SK-N-SH (cell line): ENCODE results near the gene COL4A6. TPM values are rescaled to one million over a fixed set of nuclear protein-coding genes. Genes with fewer than 3 reads are reported as not detected.

Source experiments
- CTCF ChIA-PET: fragments of 300-600, 350-600 bp; formaldehyde crosslinking; extraction: SDS; loops from one replicate; lab custom pipeline; 2021; lab: Yijun Ruan, JAX
- POLR2A ChIA-PET: fragments of 350-600 bp; sonication (Branson Sonifier 250); formaldehyde crosslinking; extraction: SDS; loops from one replicate; lab custom pipeline; 2020; ENCODE audit warnings: antibody characterized with exemption, inconsistent platforms; lab: Yijun Ruan, JAX
- DNase-seq: peaks from one replicate; pipeline ENCODE4 v3.0.0; 2012
- H2AFZ ChIP-seq: fragments of 200-600 bp; sonication (generic); 2 replicates; pipeline ENCODE4 v1.8.1; 2016; ENCODE audit warnings: antibody characterized with exemption, mild to moderate bottlenecking, low read depth
- H3F3A ChIP-seq: fragments of 200-600 bp; sonication (generic); replicated peaks from 2 replicates; pipeline ENCODE3; 2016; ENCODE audit warnings: antibody characterized with exemption, mild to moderate bottlenecking; ENCODE audit not compliant: insufficient read depth
- H3K27ac ChIP-seq, 2 experiments: fragments of 200-500 bp in 1 of 2; fragments of 200-600 bp in 1 of 2; sonication (Bioruptor generic) in 1 of 2; sonication (generic), shearing (Covaris generic) in 1 of 2; 2 replicates each; pipeline versions ENCODE4 v1.5.1 to v1.6.1; 2014 to 2016; ENCODE audit warnings: low read depth in 2 of 2, inconsistent platforms in 1 of 2, low read length in 1 of 2, mild to moderate bottlenecking in 1 of 2, mixed read lengths in 1 of 2
- H3K27me3 ChIP-seq: fragments of 200-600 bp; sonication (generic), shearing (Covaris generic); 2 replicates; pipeline ENCODE4 v1.6.1; 2016; ENCODE audit warnings: mixed run types; ENCODE audit not compliant: insufficient read depth
- H3K36me3 ChIP-seq, 2 experiments: fragments of 200-500 bp in 1 of 2; fragments of 200-600 bp in 1 of 2; sonication (Bioruptor generic) in 1 of 2; sonication (generic) in 1 of 2; replicated peaks in 1 of 2; 2 replicates each; pipeline versions ENCODE3 to v1.5.1; 2014 to 2016; ENCODE audit warnings: low read length in 1 of 2, mild to moderate bottlenecking in 1 of 2; ENCODE audit not compliant: insufficient read depth in 2 of 2, control insufficient read depth in 1 of 2
- H3K4me1 ChIP-seq, 2 experiments: fragments of 200-500 bp in 1 of 2; fragments of 200-600 bp in 1 of 2; sonication (Bioruptor generic) in 1 of 2; sonication (generic), shearing (Covaris generic) in 1 of 2; 2 replicates each; pipeline versions ENCODE4 v1.5.1 to v1.6.1; 2014 to 2016; ENCODE audit warnings: low read depth in 1 of 2, low read length in 1 of 2, mixed run types in 1 of 2; ENCODE audit not compliant: insufficient read depth in 2 of 2, control insufficient read depth in 1 of 2
- H3K4me2 ChIP-seq: fragments of 200-600 bp; sonication (generic), shearing (Covaris generic); 2 replicates; pipeline ENCODE4 v1.6.1; 2017; ENCODE audit warnings: mixed run types
- H3K4me3 ChIP-seq, 2 experiments: fragments of 200-500 bp in 1 of 2; fragments of 200-600 bp in 1 of 2; sonication (Bioruptor generic) in 1 of 2; sonication (generic), shearing (Covaris generic) in 1 of 2; 2 replicates each; pipeline versions ENCODE4 v1.5.1 to v1.8.1; 2014 to 2016; ENCODE audit warnings: low read depth in 2 of 2, inconsistent platforms in 1 of 2, low read length in 1 of 2, mild to moderate bottlenecking in 1 of 2, mixed read lengths in 1 of 2, moderate library complexity in 1 of 2
- H3K79me2 ChIP-seq: fragments of 200-600 bp; sonication (generic); 2 replicates; pipeline ENCODE4 v1.8.1; 2017; ENCODE audit warnings: mild to moderate bottlenecking; ENCODE audit not compliant: insufficient read depth
- H3K9ac ChIP-seq: fragments of 200-600 bp; sonication (generic); 2 replicates; pipeline ENCODE4 v1.6.1; 2017; ENCODE audit warnings: mixed run types
- H3K9me2 ChIP-seq: fragments of 200-600 bp; sonication (generic); 2 replicates; pipeline ENCODE4 v1.6.1; 2017; ENCODE audit warnings: mixed run types
- H3K9me3 ChIP-seq: fragments of 200-600 bp; sonication (generic); 2 replicates; pipeline ENCODE4 v1.6.1; 2017; ENCODE audit warnings: mixed run types, mild to moderate bottlenecking, moderate library complexity
- H4K20me1 ChIP-seq: fragments of 200-600 bp; sonication (generic); 2 replicates; pipeline ENCODE4 v1.6.1; 2017; ENCODE audit warnings: mild to moderate bottlenecking, mixed run types; ENCODE audit not compliant: insufficient read depth
- ELF1 ChIP-seq: IDR thresholded peaks from 2 replicates; pipeline ENCODE4 v1.4.0; 2012
- FOSL2 ChIP-seq: IDR thresholded peaks from 2 replicates; pipeline ENCODE4 v1.4.0; 2012; ENCODE audit warnings: low read depth, mild to moderate bottlenecking, moderate library complexity, borderline replicate concordance
- FOXJ3 ChIP-seq: sonication (generic); formaldehyde crosslinking; IDR thresholded peaks from 2 replicates; pipeline ENCODE4 v1.5.1; 2020; ENCODE audit warnings: mild to moderate bottlenecking, missing genetic modification reagents
- FOXM1 ChIP-seq: IDR thresholded peaks from 2 replicates; pipeline ENCODE4 v1.4.0; 2012; ENCODE audit warnings: low read depth, mild to moderate bottlenecking
- GABPA ChIP-seq: IDR thresholded peaks from 2 replicates; pipeline ENCODE4 v1.4.0; 2012; ENCODE audit warnings: low read depth, mild to moderate bottlenecking
- JUND ChIP-seq: IDR thresholded peaks from 2 replicates; pipeline ENCODE4 v1.4.0; 2012
- MEF2A ChIP-seq: IDR thresholded peaks from 2 replicates; pipeline ENCODE4 v1.4.0; 2012; ENCODE audit warnings: low read depth, borderline replicate concordance
- MXI1 ChIP-seq: IDR thresholded peaks from 2 replicates; pipeline ENCODE4 v1.6.1; 2012; ENCODE audit warnings: mild to moderate bottlenecking, low read depth, low read length, improper control_type of control experiment
- NRF1 ChIP-seq: IDR thresholded peaks from 2 replicates; pipeline ENCODE4 v1.6.1; 2012; ENCODE audit warnings: low read depth, mild to moderate bottlenecking, low read length
- POLR2AphosphoS5 ChIP-seq: IDR thresholded peaks from 2 replicates; pipeline ENCODE4 v1.6.1; 2012; ENCODE audit warnings: low read depth, low read length
- RCOR1 ChIP-seq: fragments of 150-350 bp; IDR thresholded peaks from 2 replicates; pipeline ENCODE4 v1.6.1; 2017; ENCODE audit warnings: antibody characterized with exemption, low read length
- RFX5 ChIP-seq: IDR thresholded peaks from 2 replicates; pipeline ENCODE4 v1.6.1; 2012; ENCODE audit warnings: mild to moderate bottlenecking, improper control_type of control experiment, low read length
- RXRA ChIP-seq: IDR thresholded peaks from 2 replicates; pipeline ENCODE4 v1.4.0; 2012; ENCODE audit warnings: low read depth, mild to moderate bottlenecking, borderline replicate concordance
- SIN3A ChIP-seq: IDR thresholded peaks from 2 replicates; pipeline ENCODE4 v1.6.1; 2012; ENCODE audit warnings: low read depth, mild to moderate bottlenecking, low read length, moderate library complexity, borderline replicate concordance
- TAF1 ChIP-seq: IDR thresholded peaks from 2 replicates; pipeline ENCODE4 v1.6.1; 2012; ENCODE audit warnings: low read depth, mild to moderate bottlenecking, low read length, moderate library complexity, borderline replicate concordance
- TCF12 ChIP-seq: IDR thresholded peaks from 2 replicates; pipeline ENCODE4 v1.4.0; 2012
- YY1 ChIP-seq: IDR thresholded peaks from 2 replicates; pipeline ENCODE4 v1.4.0; 2012; ENCODE audit warnings: low read depth, mild to moderate bottlenecking
- WGBS: methylation state at CpG from one replicate; pipeline ENCODE4 v1.1.6; 2017; ENCODE audit warnings: low lambda C conversion rate; 5-methylcytosine and 5-hydroxymethylcytosine counted together
- polyA plus RNA-seq, 3 experiments: library from polyadenylated mRNA; depleted of rRNA; stranded (reverse); fragments of >200 nt; gene quantifications; 2 replicates each; pipeline ENCODE4 v1.2.3, GENCODE V29; 2012
- TF ChIP-seq, protein P1 (sequence below): IDR thresholded peaks from 2 replicates; pipeline ENCODE4; 2012
- TF ChIP-seq, protein P2 (sequence below): fragments of 150-350 bp; IDR thresholded peaks from 2 replicates; pipeline ENCODE4 v1.6.1; 2017; ENCODE audit warnings: antibody characterized with exemption, low read length, low read depth, borderline replicate concordance
- TF ChIP-seq, protein P3 (sequence below): fragments of 150-350 bp; IDR thresholded peaks from 2 replicates; pipeline ENCODE4 v1.6.1; 2016; ENCODE audit warnings: mild to moderate bottlenecking, low read depth, low read length
- TF ChIP-seq, protein P4 (sequence below): IDR thresholded peaks from 2 replicates; pipeline ENCODE4 v1.4.0; 2012; ENCODE audit warnings: low read depth
- TF ChIP-seq, protein P5 (sequence below): IDR thresholded peaks from 2 replicates; pipeline ENCODE4 v1.4.0; 2012; ENCODE audit warnings: low read depth, borderline replicate concordance

The COL4A6 gene
- not detected in 2 replicates for polyA plus RNA-seq (2012; rRNA removed)
- 0.03 TPM in 2 replicates for polyA plus RNA-seq (2012; cell fraction: cytosol; rRNA removed)
- polyA plus RNA-seq (2012; cell fraction: nucleus; rRNA removed): 0.05 and 0.09 TPM in 2 replicates

DNA sequence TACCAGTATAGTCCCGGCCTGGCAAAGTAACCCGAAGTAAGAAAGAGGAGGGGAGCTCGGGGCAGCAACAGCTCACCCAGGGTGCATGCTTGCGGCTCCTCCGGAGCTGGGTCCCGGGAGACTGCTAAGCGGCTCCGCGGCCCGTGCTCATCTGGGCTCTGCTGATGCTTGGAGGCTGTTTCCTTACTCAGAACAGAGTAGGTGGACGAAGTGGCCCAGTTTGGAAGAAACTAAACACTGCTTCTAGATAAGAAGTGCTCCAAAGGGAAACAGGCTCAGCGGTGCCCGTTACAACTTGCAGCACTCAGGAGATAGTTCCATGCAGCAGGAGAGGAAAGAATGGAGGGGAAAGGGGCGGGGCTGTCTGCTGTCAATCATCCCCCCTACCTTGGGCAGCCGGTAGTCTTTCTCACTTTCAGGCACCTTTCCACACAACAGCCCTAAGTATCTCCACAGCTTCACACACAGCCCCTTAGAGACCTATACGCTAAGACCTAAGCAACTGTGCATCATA lies at the start of gene COL4A6:
Gene COL4A6, minus strand, starts transcription at position 313 of the 514 bp plus-strand sequence. Its CDS starts 226 bp downstream, at position 87.
- POLR2A ChIA-PET: no interaction called here
- peaks cover 41% of the 10 kb centered on the region; the same call in 1 of the 2 replicates for H3K27me3 ChIP-seq
- H3K4me3 ChIP-seq: no peak within 1 kb of the TSS; a peak in 1 of 4 replicates
- peak within 1 kb of the TSS; percentile 64; the same call in 1 of the 2 replicates for H3K4me2 ChIP-seq
- no peaks in the 10 kb centered on the region for H3K9me3 ChIP-seq
- no peak for TF ChIP-seq RXRA
- TF ChIP-seq, protein P1, sequence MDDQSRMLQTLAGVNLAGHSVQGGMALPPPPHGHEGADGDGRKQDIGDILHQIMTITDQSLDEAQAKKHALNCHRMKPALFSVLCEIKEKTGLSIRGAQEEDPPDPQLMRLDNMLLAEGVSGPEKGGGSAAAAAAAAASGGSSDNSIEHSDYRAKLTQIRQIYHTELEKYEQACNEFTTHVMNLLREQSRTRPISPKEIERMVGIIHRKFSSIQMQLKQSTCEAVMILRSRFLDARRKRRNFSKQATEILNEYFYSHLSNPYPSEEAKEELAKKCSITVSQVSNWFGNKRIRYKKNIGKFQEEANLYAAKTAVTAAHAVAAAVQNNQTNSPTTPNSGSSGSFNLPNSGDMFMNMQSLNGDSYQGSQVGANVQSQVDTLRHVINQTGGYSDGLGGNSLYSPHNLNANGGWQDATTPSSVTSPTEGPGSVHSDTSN: 0 out of 2 replicates have a peak, but pooled peaks have one; percentile 16
- DNase-seq: no peak
- no peaks in the 10 kb centered on the region for H3K79me2 ChIP-seq
- H2AFZ ChIP-seq: 0 out of 2 replicates have a peak within 1 kb of the TSS, but pooled peaks have one; percentile 72
- H3K9me2 ChIP-seq: no peaks in the 10 kb centered on the region
- H3K9ac ChIP-seq: no peak within 1 kb of the TSS
- H3F3A ChIP-seq: no peaks in the 10 kb centered on the region
- H4K20me1 ChIP-seq: no peaks in the 10 kb centered on the region
- no peak within 1 kb of the TSS for H3K27ac ChIP-seq
- CTCF ChIA-PET: no interaction called here
- H3K4me1 ChIP-seq: no peaks in the 10 kb centered on the region
- no peaks in the 10 kb centered on the region for H3K36me3 ChIP-seq
- 1% methylated on average over 16 of the region's 16 CpGs for WGBS

DNA sequence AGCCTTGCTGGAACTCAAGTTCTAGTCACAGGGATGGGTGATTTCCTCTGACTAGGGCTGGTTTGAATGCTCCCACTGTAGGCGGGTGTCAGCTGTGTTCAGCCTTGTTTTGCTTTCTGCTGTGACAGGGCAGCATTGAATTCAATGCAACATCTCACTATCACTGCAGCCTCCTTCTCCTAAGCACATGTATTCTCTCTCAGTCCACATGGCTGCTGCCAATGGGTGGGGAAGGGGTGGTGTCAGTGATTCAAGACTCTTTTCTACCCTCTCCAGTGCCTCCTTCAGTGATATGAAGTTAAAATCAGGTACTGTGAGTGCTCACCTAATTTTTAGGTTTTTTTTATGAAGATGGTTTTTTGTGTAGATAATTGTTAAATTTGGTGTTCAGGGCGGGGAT lies 47.7 kb upstream of the COL4A6 start:
- Histone ChIP-seq H3K79me2 (no peaks in the 10 kb centered on the region), H4K20me1 (no peaks in the 10 kb centered on the region), H3K27me3 (no peaks in the 10 kb centered on the region), H2AFZ (no peak overlapping the region), H3K9me3 (no peaks in the 10 kb centered on the region), H3K4me3 (no peak overlapping the region), H3K36me3 (no peaks in the 10 kb centered on the region), H3K27ac (no peak overlapping the region), H3F3A (no peaks in the 10 kb centered on the region), H3K4me1 (no peaks in the 10 kb centered on the region), H3K9ac (no peak overlapping the region), H3K4me2 (no peak overlapping the region), H3K9me2 (no peaks in the 10 kb centered on the region)
- 9% methylated on average over 2 of the region's 2 CpGs for WGBS
- no peak for DNase-seq
- CTCF ChIA-PET: no interaction called here
- POLR2A ChIA-PET: no interaction called here
- TF ChIP-seq, protein P2, sequence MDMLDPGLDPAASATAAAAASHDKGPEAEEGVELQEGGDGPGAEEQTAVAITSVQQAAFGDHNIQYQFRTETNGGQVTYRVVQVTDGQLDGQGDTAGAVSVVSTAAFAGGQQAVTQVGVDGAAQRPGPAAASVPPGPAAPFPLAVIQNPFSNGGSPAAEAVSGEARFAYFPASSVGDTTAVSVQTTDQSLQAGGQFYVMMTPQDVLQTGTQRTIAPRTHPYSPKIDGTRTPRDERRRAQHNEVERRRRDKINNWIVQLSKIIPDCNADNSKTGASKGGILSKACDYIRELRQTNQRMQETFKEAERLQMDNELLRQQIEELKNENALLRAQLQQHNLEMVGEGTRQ: no peak
- TF ChIP-seq YY1 (no peak), TCF12 (no peak), TAF1 (no peak), SIN3A (no peak), FOSL2 (no peak), FOXM1 (no peak), GABPA (no peak), RCOR1 (no peak), MXI1 (no peak), ELF1 (no peak), NRF1 (no peak), POLR2AphosphoS5 (no peak), JUND (no peak), RFX5 (no peak), MEF2A (no peak), FOXJ3 (no peak)
- TF ChIP-seq, protein P3, sequence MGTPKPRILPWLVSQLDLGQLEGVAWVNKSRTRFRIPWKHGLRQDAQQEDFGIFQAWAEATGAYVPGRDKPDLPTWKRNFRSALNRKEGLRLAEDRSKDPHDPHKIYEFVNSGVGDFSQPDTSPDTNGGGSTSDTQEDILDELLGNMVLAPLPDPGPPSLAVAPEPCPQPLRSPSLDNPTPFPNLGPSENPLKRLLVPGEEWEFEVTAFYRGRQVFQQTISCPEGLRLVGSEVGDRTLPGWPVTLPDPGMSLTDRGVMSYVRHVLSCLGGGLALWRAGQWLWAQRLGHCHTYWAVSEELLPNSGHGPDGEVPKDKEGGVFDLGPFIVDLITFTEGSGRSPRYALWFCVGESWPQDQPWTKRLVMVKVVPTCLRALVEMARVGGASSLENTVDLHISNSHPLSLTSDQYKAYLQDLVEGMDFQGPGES: no peak
- TF ChIP-seq, protein P4, sequence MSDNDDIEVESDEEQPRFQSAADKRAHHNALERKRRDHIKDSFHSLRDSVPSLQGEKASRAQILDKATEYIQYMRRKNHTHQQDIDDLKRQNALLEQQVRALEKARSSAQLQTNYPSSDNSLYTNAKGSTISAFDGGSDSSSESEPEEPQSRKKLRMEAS: no peak
- TF ChIP-seq, protein P5, sequence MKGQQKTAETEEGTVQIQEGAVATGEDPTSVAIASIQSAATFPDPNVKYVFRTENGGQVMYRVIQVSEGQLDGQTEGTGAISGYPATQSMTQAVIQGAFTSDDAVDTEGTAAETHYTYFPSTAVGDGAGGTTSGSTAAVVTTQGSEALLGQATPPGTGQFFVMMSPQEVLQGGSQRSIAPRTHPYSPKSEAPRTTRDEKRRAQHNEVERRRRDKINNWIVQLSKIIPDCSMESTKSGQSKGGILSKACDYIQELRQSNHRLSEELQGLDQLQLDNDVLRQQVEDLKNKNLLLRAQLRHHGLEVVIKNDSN: no peak
